ENCODE measurements around the gene TXNDC11. TPM values are rescaled to one million over a fixed set of nuclear protein-coding genes. Genes with fewer than 3 reads are reported as not detected.

Gene TXNDC11
- total RNA-seq, 1 donor from 2014 or later = 39.7 TPM

DNA sequence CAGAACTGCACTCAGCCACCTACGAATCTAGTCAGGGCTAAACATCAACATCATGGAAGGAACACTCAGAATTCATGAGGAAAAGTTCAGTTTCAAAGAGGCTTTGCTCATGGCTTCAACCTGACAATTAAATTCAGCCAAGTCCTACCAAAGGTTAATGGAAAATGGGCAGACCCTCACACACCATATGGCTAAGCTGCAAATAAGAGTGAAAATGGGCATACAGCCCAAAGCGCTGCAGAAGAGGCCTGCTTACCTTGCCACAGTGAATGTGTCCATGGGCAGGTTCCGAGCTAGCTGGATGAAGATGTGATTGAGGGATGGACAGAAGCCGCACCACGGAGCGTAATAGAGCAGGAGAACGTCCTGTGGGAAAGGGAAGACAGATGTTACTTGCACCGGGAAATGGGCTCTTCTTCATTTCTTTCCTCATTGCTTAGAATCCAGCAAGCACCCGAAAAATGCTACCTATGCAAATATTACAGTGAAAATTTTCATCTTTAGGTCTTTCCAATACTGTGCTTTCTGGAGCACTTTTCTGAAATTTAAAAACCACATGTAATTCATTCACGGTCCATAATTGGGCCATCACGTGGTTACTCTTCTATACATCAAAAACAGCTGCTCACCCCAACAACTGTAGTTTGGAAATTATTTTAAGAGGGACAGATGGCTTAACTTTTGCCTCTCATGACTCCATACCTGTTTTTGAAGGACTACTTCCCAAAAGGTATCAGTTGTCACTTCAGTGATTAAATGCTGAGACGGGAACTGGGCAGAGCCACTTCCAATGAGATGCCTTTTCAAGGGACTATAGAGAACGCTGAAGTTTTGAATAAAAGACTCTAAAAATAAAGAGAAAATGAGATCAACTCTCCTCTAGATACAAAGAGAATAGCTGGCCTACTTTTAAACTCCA lies 54.8 kb downstream of the TXNDC11 start:
- no peak for DNase-seq (ENCODE audit: low spot score)
- Mint-ChIP-seq H3K4me1 (ENCODE audit: low read depth) (peaks cover 43% of the 10 kb centered on the region), H3K4me3 (ENCODE audit: unreplicated experiment) (no peak overlapping the region), H3K27ac (ENCODE audit: unreplicated experiment) (no peak overlapping the region), H3K27me3 (ENCODE audit: low read depth) (no peaks in the 10 kb centered on the region), H3K9me3 (ENCODE audit: low read depth) (no peaks in the 10 kb centered on the region), H3K36me3 (ENCODE audit: low read depth) (peaks cover 41% of the 10 kb centered on the region)
- TF ChIP-seq, protein P1, sequence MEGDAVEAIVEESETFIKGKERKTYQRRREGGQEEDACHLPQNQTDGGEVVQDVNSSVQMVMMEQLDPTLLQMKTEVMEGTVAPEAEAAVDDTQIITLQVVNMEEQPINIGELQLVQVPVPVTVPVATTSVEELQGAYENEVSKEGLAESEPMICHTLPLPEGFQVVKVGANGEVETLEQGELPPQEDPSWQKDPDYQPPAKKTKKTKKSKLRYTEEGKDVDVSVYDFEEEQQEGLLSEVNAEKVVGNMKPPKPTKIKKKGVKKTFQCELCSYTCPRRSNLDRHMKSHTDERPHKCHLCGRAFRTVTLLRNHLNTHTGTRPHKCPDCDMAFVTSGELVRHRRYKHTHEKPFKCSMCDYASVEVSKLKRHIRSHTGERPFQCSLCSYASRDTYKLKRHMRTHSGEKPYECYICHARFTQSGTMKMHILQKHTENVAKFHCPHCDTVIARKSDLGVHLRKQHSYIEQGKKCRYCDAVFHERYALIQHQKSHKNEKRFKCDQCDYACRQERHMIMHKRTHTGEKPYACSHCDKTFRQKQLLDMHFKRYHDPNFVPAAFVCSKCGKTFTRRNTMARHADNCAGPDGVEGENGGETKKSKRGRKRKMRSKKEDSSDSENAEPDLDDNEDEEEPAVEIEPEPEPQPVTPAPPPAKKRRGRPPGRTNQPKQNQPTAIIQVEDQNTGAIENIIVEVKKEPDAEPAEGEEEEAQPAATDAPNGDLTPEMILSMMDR (IDR thresholded peaks at IDR 0.05) = no peak

DNA sequence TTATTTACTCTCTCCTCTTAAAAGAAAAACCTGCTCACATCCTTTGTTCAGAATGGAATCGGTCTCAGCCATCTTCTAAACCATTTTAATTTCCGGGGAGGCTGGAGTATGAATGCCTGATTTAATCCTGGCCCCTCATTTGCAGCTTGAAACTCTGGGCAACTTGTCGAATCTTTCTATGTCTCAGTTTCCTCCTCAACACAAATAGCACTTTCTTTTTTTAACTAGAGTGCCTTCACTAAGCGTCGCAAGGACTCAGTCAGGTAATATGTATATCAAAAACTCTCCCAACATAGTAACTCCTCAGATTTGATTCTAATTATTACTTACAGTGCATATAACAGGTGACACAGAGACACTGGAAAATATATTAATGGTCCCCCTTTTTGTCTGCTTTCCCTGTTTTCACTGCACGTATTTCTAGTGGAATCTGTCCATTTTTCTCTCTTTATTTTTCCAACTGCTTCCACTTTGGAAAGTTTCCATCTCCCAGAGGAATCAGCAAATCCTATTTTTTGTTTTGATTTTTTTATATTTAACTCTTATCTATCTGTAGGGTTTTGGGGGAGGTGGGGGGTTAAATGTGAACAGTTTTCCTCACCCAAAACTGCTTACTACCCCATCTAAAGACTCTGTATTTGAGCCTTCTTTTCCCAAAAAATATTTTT lies 55.8 kb downstream of the TXNDC11 start:
- H3K27me3 Mint-ChIP-seq (ENCODE audit: low read depth) = no peaks in the 10 kb centered on the region
- no peaks in the 10 kb centered on the region for H3K9me3 Mint-ChIP-seq (ENCODE audit: low read depth)
- peaks cover 53% of the 10 kb centered on the region for H3K4me1 Mint-ChIP-seq (ENCODE audit: low read depth)
- H3K36me3 Mint-ChIP-seq (ENCODE audit: low read depth) = peaks cover 41% of the 10 kb centered on the region
- H3K4me3 Mint-ChIP-seq (ENCODE audit: unreplicated experiment) = no peak overlapping the region
- TF ChIP-seq, protein P1 (IDR thresholded peaks at IDR 0.05) = no peak
- peak overlapping the region; percentile 25 for H3K27ac Mint-ChIP-seq (ENCODE audit: unreplicated experiment)
- DNase-seq (ENCODE audit: low spot score) = no peak

DNA sequence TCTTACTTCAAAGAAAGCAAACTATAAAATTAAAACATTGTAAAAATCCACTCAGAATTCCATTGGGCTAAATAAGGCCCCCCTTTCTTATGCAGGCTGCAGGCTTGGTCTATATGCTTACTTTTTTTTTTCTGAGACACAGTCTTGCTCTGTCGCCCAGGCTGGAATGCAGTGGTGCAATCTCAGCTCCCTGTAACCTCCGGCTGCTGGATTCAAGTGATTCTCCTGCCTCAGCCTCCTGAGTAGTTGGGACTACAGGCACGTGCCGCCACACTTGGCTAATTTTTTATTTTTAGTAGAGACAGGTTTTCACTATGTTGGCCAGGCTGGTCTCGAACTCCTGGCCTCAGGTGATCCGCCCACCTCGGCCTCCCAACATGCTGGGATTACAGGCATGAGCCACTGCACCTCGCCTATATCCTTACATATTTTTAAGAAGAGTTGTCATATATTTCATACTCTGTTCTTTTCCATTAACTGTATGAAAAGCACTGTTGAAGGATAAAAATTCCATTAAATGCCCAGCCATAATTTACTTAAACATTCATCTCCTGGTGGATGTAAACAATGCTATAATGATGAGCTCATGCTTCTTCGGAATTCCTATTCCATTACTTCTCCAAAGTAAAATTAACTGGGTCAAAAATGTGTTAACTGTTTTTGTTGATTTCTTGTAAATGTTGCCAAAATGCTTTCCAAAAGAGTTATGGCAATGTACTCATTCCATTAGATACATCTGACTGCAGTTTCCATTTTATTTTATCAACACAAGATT lies 56.6 kb downstream of the TXNDC11 start:
- Mint-ChIP-seq H3K4me3 (ENCODE audit: unreplicated experiment) (no peak overlapping the region), H3K36me3 (ENCODE audit: low read depth) (peaks cover 37% of the 10 kb centered on the region), H3K27me3 (ENCODE audit: low read depth) (no peaks in the 10 kb centered on the region), H3K27ac (ENCODE audit: unreplicated experiment) (peak overlapping the region; percentile 59), H3K9me3 (ENCODE audit: low read depth) (no peaks in the 10 kb centered on the region), H3K4me1 (ENCODE audit: low read depth) (peaks cover 57% of the 10 kb centered on the region)
- TF ChIP-seq, protein P1 (IDR thresholded peaks at IDR 0.05) = no peak
- peak; percentile 42 for DNase-seq (ENCODE audit: low spot score)

DNA sequence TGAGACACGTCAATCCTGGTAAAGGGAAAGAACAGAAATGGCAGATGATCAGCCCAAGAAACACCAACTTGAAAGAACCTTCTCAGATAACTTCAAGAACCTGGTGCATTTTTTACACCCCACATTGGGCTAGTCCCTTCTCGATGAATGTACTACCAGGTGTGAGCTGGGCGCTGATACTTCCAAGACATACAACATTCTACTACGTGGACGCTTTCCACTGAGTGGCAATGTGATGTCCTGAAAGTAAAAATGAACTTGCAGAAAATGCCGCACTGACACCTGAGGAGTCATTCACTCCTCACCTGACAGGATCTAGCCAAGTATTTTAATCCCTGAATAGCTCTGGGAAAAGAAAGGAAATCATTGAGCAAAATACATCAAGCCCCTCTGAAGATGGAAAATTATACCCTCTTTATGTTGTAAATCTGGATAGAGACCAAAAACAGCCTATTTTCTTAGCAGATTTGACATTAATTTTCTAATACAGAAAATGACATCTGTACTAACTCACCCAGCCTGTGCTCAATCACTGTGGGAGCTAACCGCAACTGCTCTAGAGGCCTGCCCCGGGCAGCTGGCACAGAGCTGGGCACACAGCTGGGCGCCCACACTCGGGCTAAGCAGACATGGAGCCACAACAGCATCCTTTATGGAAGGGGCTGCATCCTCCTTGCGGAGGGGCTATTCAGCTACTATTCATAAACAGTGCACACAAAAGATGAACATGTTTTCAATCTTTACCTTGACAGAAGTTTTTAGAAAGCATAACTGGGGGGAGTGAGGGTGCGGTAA lies 58.2 kb downstream of the TXNDC11 start:
- no peak overlapping the region for H3K4me3 Mint-ChIP-seq (ENCODE audit: unreplicated experiment)
- peak overlapping the region; percentile 14 for H3K27ac Mint-ChIP-seq (ENCODE audit: unreplicated experiment)

More for the DNA sequence above, 58.2 kb downstream of the TXNDC11 start:
- H3K27me3 Mint-ChIP-seq (ENCODE audit: low read depth) = no peaks in the 10 kb centered on the region
- peaks cover 45% of the 10 kb centered on the region for H3K4me1 Mint-ChIP-seq (ENCODE audit: low read depth)
- no peaks in the 10 kb centered on the region for H3K9me3 Mint-ChIP-seq (ENCODE audit: low read depth)
- H3K36me3 Mint-ChIP-seq (ENCODE audit: low read depth) = peaks cover 35% of the 10 kb centered on the region
- peak; percentile 14 for DNase-seq (ENCODE audit: low spot score)
- TF ChIP-seq, protein P1 (IDR thresholded peaks at IDR 0.05) = no peak

All from chondrocyte (in vitro differentiated cells).